ENCODE results near the gene LY6G6F.

Gene LY6G6F

GRCh38 chr6:31661262-31662123, 45.2 kb upstream of the LY6G6F start:
- H3K4me3 ChIP-seq (ENCODE audit: low read length) = peak overlapping the region; percentile 96
- TF ChIP-seq CTCF (IDR thresholded peaks at IDR 0.05; ENCODE audit: insufficient read depth, low read depth, low read length, missing control alignments) = no peak
- DNase-seq (ENCODE audit: low read depth) = no peak

GRCh38 chr6:31662124-31662723, 44.4 kb upstream of the LY6G6F start:
- no peak overlapping the region for H3K4me3 ChIP-seq (ENCODE audit: low read length)

GRCh38 chr6:31663126-31663960, 43.3 kb upstream of the LY6G6F start:
- TF ChIP-seq CTCF (IDR thresholded peaks at IDR 0.05; ENCODE audit: insufficient read depth, low read depth, low read length, missing control alignments) = no peak
- peak; percentile 67 for DNase-seq (ENCODE audit: low read depth)
- peak overlapping the region; percentile 66 for H3K4me3 ChIP-seq (ENCODE audit: low read length)

More at GRCh38 chr6:31662124-31662723, 44.4 kb upstream of the LY6G6F start:
- TF ChIP-seq CTCF (IDR thresholded peaks at IDR 0.05; ENCODE audit: insufficient read depth, low read depth, low read length, missing control alignments) = no peak
- no peak for DNase-seq (ENCODE audit: low read depth)

- TF ChIP-seq CTCF (IDR thresholded peaks at IDR 0.05; ENCODE audit: insufficient read depth, low read depth, low read length, missing control alignments) = no peak
- peak; percentile 77 for DNase-seq (ENCODE audit: low read depth)
- peak overlapping the region; percentile 66 for H3K4me3 ChIP-seq (ENCODE audit: low read length)
Observed at GRCh38 chr6:31663961-31664789, 42.5 kb upstream of the LY6G6F start.

GRCh38 chr6:31664790-31665500, 41.7 kb upstream of the LY6G6F start, which contains the start of gene GPANK1:
Gene GPANK1, minus strand, starts transcription at chr6:31664997. Its CDS starts 519 bp downstream, at chr6:31664478.
- H3K4me3 ChIP-seq (ENCODE audit: low read length) = peak within 1 kb of the TSS; percentile 66
- TF ChIP-seq CTCF (IDR thresholded peaks at IDR 0.05; ENCODE audit: insufficient read depth, low read depth, low read length, missing control alignments) = no peak
- peak; percentile 97 for DNase-seq (ENCODE audit: low read depth)
